ENCODE measurements around the gene CRACDL.

The CRACDL gene

GRCh38 chr2:98806236-98806697, 129.8 kb downstream of the CRACDL start:
- no peak overlapping the region for H3K4me3 ChIP-seq (ENCODE audit: low read depth, low read length)

GRCh38 chr2:98805412-98806171, 130.4 kb downstream of the CRACDL start:
- no peak overlapping the region for H3K4me3 ChIP-seq (ENCODE audit: low read depth, low read length)

GRCh38 chr2:98804736-98805135, 131.3 kb downstream of the CRACDL start:
- H3K4me3 ChIP-seq (ENCODE audit: low read depth, low read length) = no peak overlapping the region

- no peak overlapping the region for H3K4me3 ChIP-seq (ENCODE audit: low read depth, low read length)
Measured at GRCh38 chr2:98804265-98804650, 131.8 kb downstream of the CRACDL start.

GRCh38 chr2:98803405-98804264, 132.4 kb downstream of the CRACDL start:
- no peak overlapping the region for H3K4me3 ChIP-seq (ENCODE audit: low read depth, low read length)

GRCh38 chr2:98802344-98802743, 133.7 kb downstream of the CRACDL start:
- H3K4me3 ChIP-seq (ENCODE audit: low read depth, low read length) = no peak overlapping the region

GRCh38 chr2:98801921-98802321, 134.1 kb downstream of the CRACDL start:
- no peak overlapping the region for H3K4me3 ChIP-seq (ENCODE audit: low read depth, low read length)

- no peak overlapping the region for H3K4me3 ChIP-seq (ENCODE audit: low read depth, low read length)
Measured at GRCh38 chr2:98801286-98801685, 134.7 kb downstream of the CRACDL start.

- no peak overlapping the region for H3K4me3 ChIP-seq (ENCODE audit: low read depth, low read length)
Measured at GRCh38 chr2:98800330-98801064, 135.5 kb downstream of the CRACDL start.

GRCh38 chr2:98799375-98800329, 136.4 kb downstream of the CRACDL start:
- H3K4me3 ChIP-seq (ENCODE audit: low read depth, low read length) = no peak overlapping the region

GRCh38 chr2:98796775-98797544, 139.1 kb downstream of the CRACDL start:
- no peak overlapping the region for H3K4me3 ChIP-seq (ENCODE audit: low read depth, low read length)

- no peak overlapping the region for H3K4me3 ChIP-seq (ENCODE audit: low read depth, low read length)
Measured at GRCh38 chr2:98795891-98796676, 139.9 kb downstream of the CRACDL start.

GRCh38 chr2:98793897-98794830, 141.9 kb downstream of the CRACDL start:
- H3K4me3 ChIP-seq (ENCODE audit: low read depth, low read length) = no peak overlapping the region

GRCh38 chr2:98793275-98793674, 142.8 kb downstream of the CRACDL start:
- no peak overlapping the region for H3K4me3 ChIP-seq (ENCODE audit: low read depth, low read length)

GRCh38 chr2:98790221-98790620, 145.8 kb downstream of the CRACDL start:
- H3K4me3 ChIP-seq (ENCODE audit: low read depth, low read length) = no peak overlapping the region

- no peak overlapping the region for H3K4me3 ChIP-seq (ENCODE audit: low read depth, low read length)
Measured at GRCh38 chr2:98787700-98788099, 148.3 kb downstream of the CRACDL start.

GRCh38 chr2:98786179-98786578, 149.8 kb downstream of the CRACDL start:
- no peak overlapping the region for H3K4me3 ChIP-seq (ENCODE audit: low read depth, low read length)

- H3K4me3 ChIP-seq (ENCODE audit: low read depth, low read length) = no peak overlapping the region
Measured at GRCh38 chr2:98782570-98782969, 153.5 kb downstream of the CRACDL start.
